HG02938 (cell line): Measurements from ENCODE around the gene NCAM2.

ENCODE experiments used
- ATAC-seq: cut with Tn5 transposase; IDR thresholded peaks from one replicate; pipeline ENCODE4 v1.9.1; 2021; ENCODE audit warnings: mild to moderate bottlenecking, moderate library complexity; ENCODE audit not compliant: unreplicated experiment

NCAM2 gene

GRCh38 chr21:20997636-20998455 lies at the start of gene NCAM2:
NCAM2 (plus strand) TSS chr21:20998409.
- ATAC-seq: no peak

GRCh38 chr21:20949884-20950283 lies 48.3 kb upstream of the NCAM2 start:
- ATAC-seq: no peak

DNA sequence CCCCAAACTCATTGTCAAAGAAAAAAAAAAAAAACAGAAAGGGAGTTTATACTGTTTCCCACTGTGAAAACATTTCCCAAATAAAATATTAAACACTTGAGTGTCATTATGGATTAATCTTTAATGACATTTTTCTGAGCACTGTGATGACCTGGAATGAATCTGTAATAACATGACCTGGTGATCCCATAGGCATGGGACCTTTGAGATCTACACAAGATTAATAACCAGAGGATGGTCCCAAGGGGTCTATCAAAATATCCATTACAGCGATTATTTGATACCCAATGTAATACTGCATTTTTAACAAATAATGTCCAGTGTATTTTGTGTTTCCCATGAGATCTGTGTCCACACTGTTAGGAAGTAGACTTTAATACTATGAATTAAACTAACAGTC lies 32.4 kb upstream of the NCAM2 start:
- no peak for ATAC-seq

DNA sequence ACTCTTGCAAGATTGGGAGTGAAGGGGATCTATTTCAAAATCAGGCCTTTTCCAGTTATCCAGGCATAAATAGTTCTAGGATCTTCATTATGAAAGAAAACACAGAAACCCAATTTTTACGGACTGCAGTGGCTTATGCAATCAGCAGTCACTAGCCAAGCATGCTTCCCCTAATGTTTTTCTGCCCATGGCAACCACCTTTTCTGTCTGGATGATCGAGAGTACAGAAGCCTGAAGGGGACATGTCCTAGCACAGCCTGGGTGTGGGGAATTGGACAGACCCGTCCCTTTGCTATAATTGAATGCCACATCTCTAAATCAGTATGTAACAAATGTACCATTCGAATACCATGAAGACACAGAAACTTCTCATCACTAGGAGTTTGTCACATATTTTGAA lies 29.8 kb upstream of the NCAM2 start:
- no peak for ATAC-seq

DNA sequence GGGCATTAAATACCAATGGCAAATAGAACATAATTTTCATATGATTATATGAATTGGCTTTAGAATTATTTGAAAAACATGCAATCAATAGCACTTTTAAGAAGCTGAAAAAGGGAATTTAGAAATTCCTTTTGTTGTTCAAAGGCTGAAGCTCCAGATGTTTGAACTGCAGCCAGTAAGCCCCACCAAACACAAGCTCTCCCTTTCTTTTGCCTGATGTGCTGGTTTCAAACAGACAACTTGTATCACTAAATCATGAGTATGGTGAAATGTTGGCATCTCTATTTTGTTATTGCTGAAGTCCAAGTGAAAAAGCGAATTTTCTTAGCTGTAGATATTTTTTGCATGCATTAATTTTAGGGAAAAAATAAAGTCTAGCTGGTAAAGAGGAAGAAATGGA lies 27.5 kb upstream of the NCAM2 start:
- ATAC-seq: no peak

DNA sequence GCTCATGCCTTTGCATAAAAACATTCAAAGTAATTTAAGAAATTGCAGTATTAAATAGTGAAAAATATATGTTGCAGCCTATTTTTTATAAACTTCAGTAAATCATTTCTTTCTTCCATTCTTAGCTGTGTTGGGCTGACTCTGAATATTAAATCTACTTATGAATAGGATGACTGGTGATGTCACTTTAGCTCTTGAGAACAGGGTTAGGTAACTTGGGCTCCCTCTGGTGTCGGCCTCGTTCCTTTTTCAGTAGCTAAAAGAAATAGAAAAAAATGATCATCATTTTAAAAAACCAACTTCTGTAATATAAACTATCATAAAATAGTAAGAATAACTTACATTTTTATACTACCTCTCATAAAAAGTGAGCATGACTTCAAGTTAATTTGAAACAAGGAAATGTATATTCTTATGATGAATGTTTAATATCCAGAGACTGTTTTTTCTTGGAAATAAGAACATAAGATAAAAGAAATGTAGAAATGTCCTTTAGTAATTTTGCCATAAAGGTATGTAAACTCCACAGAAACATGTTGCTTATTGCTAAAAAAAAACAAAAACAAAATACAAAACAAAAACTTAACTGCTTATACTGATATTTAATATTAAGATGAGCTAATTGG lies 26.8 kb upstream of the NCAM2 start:
- no peak for ATAC-seq

DNA sequence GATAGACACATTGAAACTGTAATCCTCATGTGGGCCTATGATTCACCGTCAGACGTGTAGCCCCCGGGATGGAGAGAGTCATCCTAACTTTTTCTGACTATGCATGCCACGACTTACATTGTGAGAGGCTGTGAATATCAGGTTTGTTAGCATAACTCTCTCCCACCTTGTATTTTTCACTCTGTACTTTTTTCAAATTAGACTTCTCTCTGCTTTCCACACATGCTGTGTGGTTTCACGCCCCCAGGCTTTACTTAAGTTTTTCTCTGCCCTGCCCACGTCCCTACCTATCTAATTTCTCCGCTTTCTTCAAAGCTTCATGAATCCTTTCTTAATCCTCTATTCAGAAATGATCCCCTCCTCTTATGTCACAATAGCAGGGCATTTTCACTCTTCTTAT lies 3.4 kb upstream of the NCAM2 start:
- ATAC-seq: no peak

GRCh38 chr21:20996421-20997310 lies 1.5 kb upstream of the NCAM2 start:
- no peak for ATAC-seq

- no peak for ATAC-seq
Observed at GRCh38 chr21:20997311-20997635, 936 bp upstream of the NCAM2 start.

- ATAC-seq: no peak
Observed at GRCh38 chr21:20998456-20998789, 214 bp downstream of the NCAM2 start.

- no peak for ATAC-seq
Observed at GRCh38 chr21:20998886-20999285, 677 bp downstream of the NCAM2 start.

DNA sequence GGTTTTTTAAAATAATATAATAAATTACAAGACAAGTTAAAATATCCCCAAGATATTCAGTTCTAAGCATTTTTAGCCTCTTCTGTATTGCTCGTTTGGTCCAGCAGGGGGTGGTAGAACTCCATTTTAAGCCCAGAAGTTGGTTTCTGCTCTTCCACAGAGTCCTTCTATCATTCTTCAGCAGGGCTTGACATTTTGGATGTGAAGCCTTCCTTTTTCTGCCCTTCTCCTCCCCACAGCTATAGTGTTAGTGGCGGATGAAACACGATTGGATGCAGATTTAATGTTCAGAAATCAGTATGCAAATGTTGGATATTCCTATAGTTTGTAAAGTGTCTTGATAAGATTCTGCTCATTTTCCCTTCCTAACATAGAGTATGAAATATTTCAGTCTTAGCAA lies 1.4 kb downstream of the NCAM2 start:
- no peak for ATAC-seq

- no peak for ATAC-seq
Observed at GRCh38 chr21:21000591-21001175, 2.5 kb downstream of the NCAM2 start.

GRCh38 chr21:21001591-21002100 lies 3.4 kb downstream of the NCAM2 start:
- no peak for ATAC-seq

- ATAC-seq: no peak
Observed at GRCh38 chr21:21002153-21002552, 3.9 kb downstream of the NCAM2 start.

DNA sequence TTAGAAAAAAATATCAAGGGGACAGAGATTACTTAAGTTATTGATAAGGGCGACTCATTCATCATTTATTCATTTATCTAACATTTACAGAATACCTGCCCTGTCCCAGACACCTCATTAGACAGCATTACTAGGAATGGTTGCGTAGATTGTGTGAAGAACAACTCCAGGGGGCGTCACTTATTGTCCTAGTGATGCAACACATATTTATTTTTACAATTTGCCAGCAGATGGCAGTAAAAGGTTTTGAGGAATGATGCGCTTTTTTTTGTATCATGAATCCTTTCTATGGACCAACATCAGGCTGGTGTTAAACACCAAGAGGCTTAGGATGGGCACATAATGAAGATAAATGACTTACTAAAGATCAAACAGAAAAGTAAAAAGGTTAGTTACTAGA lies 5.5 kb downstream of the NCAM2 start:
- ATAC-seq: no peak

DNA sequence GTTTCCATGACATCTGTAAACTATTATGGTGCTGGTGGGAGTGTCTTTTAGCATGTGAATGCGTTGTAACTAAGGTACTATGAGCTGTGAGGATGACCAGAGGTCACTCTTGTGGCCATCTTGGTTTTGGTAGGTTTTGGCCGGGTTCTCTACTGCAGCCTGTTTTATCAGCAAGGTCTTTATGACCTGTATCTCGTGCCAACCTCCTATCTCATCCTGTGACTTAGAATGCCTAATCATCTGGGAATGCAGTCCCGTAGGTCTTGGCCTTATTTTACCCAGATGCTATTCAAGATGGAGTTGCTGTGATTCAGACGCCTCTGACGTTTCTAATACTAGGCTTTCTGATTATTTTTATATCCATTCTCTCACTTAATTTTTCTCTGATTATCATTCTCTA lies 9.4 kb downstream of the NCAM2 start:
- ATAC-seq: no peak

DNA sequence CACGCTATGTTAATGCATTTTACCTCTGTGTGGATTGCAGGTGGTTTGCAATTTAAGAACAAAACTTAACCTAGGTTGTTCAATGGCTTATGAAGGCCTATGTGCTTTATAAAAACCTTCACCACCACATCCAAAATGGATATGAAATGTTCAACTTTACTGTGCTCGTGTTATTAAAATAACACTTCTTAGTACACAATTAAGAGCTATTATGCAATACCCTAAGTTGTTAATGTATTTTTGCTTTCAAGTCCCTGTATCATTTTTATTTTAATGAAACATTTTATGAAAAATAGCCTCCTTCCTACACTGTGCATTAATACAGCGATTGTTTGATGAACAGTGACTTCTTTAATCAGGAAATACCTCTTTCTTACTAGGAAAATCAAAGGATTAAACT lies 12.0 kb downstream of the NCAM2 start:
- ATAC-seq: no peak

- ATAC-seq: no peak
Observed at GRCh38 chr21:21010698-21011097, 12.5 kb downstream of the NCAM2 start.

DNA sequence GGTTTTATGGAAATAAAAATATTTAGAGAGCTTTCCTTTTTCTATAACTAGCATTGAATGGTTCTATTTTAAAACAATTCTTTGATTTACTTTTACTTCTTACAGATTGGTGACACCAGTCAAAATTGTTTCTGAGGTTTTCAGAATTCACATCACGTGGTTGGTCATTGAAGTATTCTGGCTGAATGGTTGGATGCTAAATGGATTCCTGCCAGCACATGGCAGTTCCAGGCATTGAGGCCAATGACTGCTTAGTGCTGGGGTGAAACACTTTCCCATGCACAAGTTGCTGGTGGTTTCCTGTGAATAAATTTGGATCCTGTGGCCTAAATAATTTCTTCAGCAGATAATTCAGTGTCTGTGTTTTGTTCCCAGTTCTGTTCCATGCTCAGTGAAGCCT lies 20.6 kb downstream of the NCAM2 start:
- ATAC-seq: no peak

GRCh38 chr21:21019681-21020080 lies 21.5 kb downstream of the NCAM2 start:
- no peak for ATAC-seq
